Esophagus muscularis mucosa (tissue), 3 donors: ENCODE measurements around the gene SLC39A11.

ENCODE experiments used
- CTCF ChIP-seq, 3 experiments: fragments of 200-600 bp in 2 of 3; fragments of 450-650 bp in 1 of 3; sonication (generic) in 2 of 3; IDR thresholded peaks; one replicate each; pipeline ENCODE4 v1.5.1; 2017 to 2019; ENCODE audit warnings: antibody characterized with exemption in 3 of 3, mild to moderate bottlenecking in 2 of 3, moderate library complexity in 1 of 3
- POLR2A ChIP-seq: fragments of 450-650 bp; IDR thresholded peaks from one replicate; pipeline ENCODE4 v1.6.1; 2017; ENCODE audit warnings: antibody characterized with exemption, moderate library complexity, mild to moderate bottlenecking, low read depth
- POLR2AphosphoS5 ChIP-seq, 2 donors: sonication (generic); formaldehyde crosslinking; IDR thresholded peaks; one replicate each; pipeline ENCODE4 v1.6.1; 2017; ENCODE audit warnings: antibody characterized with exemption in 2 of 2

- TF ChIP-seq CTCF (IDR thresholded peaks at IDR 0.05): no peak
- TF ChIP-seq POLR2A: no peak
- TF ChIP-seq POLR2AphosphoS5 (IDR thresholded peaks at IDR 0.05): no peak
These were observed 136.9 kb downstream of the SLC39A11 start for GRCh38 chr17:72955391-72956140.
